NCI-H2196 treated with DMSO at 0.1 percent for 48 hours (cell line): ENCODE results near the gene ZDHHC16.
"Not testable (repeated sequence)": the region's sequence is repeated elsewhere in the genome, so short reads cannot be mapped to it uniquely, and the experiment has no call there.

Experiments
- DNase-seq: peaks from one replicate; lab custom pipeline; 2025; ENCODE audit not compliant: unreplicated experiment; lab: John Stamatoyannopoulos, UW

Gene ZDHHC16

DNA sequence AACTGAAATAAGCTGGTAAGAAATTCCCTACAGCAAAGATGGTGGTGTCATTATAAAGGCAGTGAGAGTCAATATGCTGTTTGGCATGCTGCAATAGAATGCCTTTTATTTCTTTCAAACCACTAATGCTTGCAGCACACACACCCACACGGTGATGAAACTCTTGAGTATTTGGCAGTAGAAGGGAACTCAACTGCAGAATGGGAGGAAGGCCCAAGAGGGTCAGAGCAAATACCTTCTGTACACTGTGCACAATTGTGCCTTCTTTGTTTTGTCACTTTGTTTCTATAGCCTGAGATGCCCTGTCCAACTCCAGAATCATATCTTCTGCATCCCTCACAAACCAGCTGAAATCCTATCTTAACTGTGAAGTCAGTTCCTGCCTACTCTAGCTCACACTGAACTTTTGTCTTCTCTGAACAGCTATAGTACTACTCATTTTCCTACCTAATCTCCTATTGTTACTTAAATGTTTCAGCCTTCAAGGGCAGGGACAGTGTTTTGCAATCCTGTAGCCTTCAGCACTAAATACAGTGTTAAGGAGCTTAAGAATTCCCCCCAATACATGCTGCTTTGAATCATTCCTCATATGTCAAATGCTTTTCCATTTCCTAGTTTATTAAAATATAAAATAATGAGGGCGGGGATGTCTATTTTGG, 30.1 kb downstream of the ZDHHC16 start:
- DNase-seq = no peak

DNA sequence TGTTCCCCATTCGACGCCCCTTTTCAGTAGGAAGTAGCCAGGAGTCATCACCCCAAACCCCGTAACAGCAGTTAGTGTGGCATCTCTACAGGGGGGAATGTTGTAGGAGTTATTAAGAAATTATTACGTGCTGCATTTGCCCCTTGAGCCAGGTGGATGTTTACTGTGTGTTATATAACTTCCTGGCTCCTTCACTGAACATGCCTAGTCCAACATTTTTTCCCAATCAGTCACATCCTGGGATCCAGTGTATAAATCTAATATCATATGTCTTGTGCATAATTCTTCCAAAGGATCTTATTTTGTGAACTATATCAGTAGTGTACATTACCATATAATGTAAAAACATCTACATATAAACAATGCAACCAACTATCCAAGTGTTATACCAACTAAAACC, 33.4 kb downstream of the ZDHHC16 start:
- DNase-seq = not testable (repeated sequence)

DNA sequence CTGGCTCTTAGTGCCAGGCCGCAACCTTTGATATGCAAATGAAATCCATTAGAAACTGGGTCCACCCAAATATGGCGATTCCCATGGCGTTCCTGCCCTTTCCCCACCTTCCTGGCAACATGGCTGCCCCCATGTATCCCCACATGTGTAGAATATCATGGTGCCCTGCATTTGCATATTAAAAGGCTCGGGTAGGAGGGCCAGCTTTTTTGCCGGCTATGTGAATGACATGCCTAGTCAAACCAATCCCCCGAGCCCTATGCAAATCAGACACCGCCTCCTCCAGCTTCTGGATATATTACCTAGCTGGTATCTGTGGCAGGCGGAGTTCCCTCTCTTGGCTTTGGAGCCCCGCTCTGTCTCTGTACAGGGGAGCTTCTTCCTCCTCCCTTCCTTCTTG, 34.0 kb downstream of the ZDHHC16 start:
- DNase-seq = no peak

DNA sequence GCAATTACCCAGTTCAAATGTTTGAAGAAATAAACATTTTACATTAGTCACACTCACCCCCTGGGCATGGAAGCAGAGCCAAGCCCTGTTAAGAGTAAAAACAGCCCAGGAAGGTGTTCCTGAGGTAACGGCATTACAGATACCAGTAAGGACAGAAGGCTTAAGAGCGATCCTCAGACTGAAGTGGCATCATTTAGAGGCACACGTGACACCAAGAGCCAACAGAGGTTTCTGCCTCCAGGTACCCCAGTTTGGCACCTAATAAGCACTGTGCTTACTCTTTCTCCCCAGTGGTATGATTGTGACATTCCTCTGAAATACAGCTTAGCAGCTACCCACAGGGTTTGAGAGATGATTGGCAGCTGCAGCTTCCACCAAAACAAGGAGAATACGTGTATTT, 35.1 kb downstream of the ZDHHC16 start:
- no peak for DNase-seq

DNA sequence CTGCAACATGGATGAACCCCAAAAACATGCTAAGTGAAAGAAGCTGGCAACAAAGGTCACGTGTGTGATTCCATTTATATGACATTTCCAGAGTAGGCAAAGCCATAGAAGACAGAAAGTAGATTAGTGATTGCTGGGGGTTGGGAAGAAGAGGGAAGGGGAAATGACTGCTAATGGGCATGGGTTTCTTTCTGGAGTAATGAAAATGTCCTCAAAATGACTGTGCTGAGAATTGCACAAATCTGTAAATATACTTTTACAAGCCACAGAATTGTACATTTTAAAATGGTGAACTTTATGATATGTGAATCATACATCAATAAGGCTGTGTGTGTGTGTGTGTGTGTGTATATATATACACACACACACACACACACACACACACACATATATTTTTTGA, 36.4 kb downstream of the ZDHHC16 start:
- no peak for DNase-seq

DNA sequence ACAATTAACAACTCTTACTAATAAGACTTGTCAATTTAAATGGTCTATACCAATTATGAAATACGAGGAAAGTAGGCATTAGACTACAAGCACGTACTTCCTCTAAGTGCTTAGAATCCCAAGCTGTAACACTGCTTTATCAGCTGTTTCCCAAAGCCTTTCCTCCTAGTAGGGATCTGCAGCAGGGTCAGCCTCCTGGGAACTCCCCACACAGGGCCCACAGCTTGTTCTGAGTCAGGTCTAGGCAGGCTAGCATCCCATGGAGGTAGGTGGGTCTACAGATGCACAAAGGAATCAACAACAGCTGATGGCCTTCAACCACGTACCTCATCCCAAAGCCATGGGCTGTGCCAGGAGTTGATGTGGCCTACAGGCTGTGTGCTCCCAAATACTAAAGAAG, 37.5 kb downstream of the ZDHHC16 start:
- DNase-seq = no peak

DNA sequence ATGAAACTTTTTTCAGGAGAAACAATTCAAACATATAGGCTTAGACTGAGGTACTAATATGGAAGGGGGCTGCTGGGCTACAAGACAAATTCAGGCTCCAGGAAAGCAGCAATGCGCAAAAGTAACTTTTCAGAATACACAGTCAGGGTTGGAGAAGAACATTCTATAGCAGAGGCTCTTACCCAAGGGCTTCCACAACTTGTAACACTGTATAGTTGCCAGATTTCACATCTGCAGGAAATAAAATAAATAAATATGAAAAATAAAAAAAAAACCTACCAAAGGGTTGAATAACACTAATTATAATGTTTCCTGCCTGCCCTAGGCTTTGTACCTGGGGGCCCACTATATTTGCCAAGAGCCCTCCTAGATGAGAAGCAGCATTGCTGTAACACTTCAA, 37.9 kb downstream of the ZDHHC16 start:
- no peak for DNase-seq

DNA sequence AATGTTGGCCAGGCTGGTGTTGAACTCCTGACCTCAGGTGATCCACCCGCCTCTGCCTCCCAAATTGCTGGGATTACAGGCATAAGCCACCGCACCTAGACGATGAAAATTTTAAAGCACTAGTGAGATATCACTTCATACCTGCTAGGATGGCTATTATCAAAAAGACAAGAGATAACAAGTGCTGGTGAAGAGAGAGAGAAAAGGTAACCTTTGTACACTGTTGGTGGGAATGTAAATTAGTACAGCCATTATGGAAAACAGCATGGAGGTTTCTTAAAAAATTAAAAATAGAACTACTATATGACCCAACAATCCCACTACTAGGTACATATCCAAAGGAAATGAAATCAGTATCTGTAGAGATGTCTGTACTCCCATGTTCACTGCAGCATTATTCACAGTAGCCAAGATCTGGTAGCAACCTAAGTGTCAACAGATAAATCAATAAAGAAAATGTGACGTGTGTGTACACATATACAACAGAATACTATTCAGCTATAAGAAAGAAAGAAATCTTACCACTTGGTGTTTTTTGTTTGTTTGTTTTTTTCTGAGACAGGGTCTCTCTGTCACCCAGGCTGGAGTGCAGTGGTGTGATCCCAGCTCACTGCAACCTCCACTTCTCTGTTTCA, 39.8 kb downstream of the ZDHHC16 start:
- DNase-seq = no peak

DNA sequence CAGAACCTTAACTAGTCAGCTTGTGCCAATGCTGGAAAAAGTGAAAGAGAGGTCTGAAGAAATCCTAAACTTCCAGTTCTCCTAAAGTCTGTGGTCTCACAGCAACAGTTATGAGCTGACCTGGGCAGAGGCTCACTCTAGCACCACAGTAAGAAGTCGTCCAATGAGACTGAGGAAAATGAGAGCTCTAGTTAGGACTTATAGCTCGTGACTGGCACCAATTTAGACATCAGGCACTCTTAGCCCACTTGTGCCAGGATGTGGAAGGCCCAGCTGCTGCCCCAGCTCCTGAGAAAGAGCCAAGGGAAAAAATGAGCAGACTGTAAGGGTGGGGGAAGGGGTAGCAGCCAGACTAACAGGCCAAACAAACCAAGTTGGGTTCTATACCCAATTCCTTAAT, 44.6 kb downstream of the ZDHHC16 start:
- DNase-seq = no peak

DNA sequence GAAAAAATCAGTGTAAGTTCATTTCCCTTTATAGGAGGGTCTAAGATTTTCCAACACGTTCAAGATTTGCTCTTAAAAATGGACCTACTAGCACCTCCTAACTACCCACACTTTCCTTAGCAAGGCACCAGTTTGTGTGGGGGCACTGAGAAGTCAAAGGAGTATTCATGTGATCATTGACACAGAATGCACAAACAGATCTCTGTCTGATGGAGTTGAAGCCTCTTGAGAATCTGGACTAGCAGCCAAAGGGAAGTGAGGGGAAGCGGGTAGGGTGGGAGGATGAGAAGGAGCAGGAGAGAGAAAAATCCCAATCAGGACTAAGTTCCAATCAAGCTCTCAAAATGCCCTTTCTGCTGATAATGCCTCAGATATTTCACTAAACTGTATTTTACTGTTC, 48.2 kb downstream of the ZDHHC16 start:
- DNase-seq = no peak

DNA sequence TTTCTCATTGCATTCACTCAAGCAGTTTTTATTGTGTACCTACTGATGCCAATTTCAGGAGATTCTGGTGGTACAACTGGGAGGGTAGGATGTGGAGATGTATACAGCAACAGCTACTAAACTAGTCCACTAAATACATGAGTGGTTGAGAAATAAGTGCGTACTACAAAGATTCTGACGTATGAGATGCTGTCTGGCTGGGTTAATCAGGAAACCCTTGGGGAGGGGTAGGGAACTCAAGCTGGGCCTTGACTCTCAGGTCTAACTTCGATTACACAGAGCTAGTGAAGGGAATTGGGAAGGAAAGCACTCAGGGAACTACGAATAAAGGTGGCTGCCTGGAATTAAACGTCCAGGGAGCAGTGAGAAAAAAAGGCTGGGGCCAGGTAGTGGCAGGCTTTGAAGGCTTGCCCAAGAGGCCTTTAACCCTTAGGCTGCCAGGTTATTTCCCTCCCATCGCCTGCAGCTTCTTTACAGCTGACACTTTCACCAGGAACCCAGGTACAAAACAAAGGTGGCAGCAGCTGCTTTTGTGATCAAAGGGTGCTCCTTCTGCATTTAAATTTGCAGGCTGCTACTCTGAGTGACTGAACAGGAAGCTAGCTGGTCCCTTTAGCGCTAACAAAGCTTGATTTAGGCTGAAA, 49.0 kb downstream of the ZDHHC16 start:
- no peak for DNase-seq

DNA sequence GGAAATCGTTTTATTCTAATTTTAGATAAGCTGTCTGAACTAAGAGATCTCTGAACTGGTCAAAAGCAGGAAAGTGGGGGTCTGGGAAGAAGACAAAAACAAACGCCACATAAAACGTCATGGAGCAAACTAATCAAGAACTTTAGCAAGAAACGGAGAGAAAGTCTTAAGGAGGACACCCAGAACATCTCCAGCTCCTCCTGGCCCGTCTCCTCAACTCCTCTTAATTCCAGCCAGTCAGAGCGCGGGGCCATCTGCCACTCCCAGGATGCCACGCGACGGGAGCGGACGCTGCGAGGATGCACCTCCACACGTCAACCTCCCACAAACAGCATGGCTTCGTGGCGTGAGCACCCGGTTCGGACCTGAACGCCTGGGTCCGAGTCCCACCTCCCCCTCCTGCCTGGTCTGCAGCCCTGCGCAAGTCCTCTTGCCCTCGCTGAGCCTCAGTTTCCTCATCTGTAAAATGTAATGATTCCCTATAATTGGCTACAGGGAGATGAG, 51.6 kb downstream of the ZDHHC16 start:
- DNase-seq = peak; percentile 10

DNA sequence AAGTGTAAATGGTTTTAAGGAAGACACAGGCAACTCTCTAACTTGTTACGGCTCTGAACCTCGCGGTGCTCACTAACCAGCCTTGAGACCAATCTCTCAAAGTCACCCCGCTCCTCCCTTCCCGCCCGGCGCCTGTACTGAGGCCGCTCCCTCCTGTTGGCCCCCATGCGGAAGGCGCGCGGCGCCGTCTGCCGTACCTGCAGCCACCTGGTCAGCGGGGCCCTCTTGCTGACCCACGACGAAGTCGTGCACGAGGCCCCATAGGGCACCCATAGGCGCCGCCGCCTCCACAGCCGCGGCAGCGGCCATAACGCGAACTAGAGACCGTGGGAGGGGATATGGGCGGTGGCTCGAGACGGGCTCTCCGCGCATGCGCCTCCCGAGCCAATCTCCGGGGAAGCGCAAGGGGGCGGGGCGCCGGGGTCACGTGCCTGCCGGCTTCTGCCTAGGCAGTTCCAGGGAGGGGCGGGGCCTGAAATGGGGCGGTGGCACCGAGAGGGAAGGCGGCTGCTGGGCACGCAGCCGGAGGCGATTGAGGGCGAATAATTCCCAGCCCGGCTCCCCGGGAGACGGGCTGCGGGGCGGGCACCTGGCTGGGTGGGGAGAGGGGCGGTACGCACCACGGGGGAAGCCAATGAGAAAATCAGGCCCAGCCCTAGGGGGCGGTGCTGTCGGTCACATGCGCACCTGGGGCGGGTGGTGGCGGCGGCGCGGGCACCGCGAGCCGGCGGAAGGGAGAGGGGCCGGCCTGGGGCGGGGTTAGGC, 52.3 kb downstream of the ZDHHC16 start, which contains the start of gene MMS19:
MMS19 (minus strand) TSS at position 347 of the 765 bp plus-strand sequence; CDS start at position 309, 38 bp downstream.
- DNase-seq = peak; percentile 94

DNA sequence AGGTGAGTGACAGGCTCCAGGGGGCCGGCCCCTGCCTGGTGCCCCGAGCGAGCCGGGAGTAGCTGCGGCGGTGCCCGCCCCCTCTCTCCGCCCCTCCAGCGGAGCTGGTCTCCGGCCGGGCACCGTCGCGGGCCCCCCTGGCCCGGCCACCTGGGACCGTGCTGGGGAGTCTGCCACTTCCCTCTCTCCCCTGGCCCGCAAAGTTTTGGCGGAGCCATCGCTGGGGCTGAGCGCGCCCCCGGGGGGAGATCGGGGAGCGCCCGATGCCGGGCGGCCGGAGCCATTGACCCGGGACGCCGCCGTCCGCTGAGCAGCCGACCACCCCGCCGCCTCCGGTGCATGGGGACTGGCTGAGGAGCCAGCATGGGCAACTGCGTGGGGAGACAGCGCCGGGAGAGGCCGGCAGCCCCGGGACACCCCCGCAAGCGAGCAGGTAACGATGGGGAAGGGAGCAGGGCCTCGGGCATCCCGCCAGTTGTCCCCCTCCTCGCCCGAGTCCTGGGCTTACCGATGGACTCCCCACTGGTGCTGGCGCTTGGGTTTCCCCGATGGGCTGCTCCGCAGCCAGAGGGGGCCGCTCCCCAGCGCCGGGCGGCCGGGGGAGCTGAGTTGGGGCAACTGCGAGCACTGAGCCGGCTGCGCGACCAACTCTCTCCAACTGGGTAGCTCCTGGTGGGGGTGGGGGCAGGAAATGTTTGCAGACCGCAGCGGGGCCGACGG, 53.0 kb downstream of the ZDHHC16 start, which contains the start of gene UBTD1:
UBTD1 (plus strand) TSS at position 84 of the 720 bp plus-strand sequence; CDS start at position 364, 280 bp downstream.
- DNase-seq = no peak

DNA sequence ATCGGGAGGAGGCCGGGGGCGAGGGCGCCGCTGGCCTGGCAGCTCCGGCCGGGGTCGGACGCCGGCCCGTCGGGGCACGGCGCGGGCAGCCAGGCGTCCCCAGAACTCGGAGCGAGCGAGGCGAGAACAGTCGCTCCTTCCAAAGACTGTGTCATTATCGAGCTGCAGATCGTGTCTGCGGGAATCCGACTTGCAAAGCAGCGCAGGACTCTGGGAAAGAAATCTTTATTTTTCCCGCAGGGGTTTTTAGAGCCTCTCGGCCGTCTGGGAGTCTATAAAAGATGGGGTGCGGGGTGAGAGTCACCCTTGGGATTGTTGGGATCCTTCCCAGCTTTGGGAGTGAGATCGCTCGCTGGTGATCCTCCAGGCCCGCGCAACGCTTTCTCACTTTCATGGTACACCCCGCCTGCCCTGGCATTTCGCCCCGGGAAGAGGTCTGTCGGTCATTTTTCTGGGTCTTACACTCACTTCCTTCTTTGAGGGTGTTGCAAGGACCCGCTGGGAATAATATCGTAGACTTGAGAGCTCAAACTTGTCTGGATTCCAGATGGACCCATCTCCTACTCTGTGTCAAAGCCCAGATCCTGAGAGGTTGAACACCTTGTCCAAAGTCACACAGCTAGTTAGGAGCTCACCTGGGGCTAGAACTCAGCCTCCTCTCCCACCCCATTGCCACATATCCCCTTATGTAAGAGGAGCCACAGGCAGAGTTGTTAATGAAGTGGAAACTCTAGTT, 53.8 kb downstream of the ZDHHC16 start:
- DNase-seq = no peak

DNA sequence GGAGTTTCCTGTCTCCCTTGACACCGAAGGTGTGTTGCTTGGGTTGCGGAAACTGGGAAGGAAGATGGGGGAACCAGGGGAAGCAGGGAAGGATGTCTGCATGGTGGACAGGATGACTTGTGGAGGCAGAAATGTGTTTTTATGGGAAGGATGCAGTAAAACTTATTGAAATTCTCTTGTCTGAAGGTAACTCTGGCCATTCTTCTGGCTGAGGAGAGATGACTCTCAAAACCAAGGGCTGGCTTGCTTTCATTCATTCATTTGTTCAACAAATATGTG, 54.3 kb downstream of the ZDHHC16 start:
- no peak for DNase-seq

DNA sequence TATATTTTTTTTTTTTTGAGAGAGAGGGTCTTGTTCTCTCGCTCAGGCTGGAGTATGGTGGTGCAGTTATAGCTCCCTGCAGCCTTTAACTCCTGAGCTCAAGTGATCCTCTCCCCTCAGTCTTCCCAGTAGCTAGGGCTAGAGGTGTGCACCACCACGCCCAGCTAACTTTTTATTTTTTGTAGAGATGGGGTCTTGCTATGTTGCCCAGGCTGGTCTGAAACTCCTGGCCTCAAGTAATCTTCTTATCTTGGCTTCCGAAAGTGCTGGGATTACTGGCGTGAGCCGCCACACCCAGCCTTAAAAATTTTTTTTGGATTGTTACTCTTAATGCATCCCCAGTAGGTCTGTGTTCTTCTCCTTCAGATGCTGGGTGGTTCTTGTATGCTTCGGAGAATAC, 56.9 kb downstream of the ZDHHC16 start:
- DNase-seq = no peak

DNA sequence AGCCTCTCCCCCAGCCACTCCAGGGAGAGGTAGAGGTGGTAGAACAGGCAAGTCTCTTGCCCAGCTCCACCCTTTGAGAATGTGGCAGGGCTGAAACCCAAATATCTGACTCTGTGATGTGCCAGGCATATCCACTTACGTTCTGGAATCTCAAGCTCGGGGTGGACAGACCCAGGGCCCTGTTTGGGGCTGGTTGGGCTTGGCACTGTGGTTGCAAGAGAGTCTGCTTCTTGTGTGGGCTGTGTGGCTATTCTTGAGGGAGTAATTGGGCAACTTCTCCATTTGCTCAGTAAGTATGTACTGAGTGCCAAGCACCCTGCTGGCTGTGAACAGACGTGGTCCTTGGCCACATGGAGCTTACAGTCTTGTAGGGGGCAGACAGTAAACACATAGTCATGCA, 57.4 kb downstream of the ZDHHC16 start:
- no peak for DNase-seq

DNA sequence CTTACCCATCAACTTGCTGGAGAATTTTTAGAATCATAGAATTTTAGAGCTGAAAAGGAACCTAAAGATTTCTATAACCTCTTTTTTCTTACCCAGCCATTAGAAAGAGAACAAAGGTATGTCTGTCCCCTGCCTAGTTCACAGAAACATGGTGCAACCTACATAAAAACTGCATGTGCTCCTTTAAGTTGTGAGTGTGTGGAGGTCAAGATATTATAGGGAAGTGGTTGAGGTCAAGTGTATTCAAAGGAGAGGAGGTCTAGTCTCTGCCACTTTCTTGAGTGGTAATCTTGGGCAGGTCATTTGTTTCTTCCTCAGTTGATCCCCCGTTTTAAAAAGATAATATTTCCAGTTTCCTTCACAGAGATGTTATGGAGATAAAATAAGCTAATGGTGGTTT, 59.2 kb downstream of the ZDHHC16 start:
- no peak for DNase-seq
